ENCODE results near the gene LARGE1.

DNA sequence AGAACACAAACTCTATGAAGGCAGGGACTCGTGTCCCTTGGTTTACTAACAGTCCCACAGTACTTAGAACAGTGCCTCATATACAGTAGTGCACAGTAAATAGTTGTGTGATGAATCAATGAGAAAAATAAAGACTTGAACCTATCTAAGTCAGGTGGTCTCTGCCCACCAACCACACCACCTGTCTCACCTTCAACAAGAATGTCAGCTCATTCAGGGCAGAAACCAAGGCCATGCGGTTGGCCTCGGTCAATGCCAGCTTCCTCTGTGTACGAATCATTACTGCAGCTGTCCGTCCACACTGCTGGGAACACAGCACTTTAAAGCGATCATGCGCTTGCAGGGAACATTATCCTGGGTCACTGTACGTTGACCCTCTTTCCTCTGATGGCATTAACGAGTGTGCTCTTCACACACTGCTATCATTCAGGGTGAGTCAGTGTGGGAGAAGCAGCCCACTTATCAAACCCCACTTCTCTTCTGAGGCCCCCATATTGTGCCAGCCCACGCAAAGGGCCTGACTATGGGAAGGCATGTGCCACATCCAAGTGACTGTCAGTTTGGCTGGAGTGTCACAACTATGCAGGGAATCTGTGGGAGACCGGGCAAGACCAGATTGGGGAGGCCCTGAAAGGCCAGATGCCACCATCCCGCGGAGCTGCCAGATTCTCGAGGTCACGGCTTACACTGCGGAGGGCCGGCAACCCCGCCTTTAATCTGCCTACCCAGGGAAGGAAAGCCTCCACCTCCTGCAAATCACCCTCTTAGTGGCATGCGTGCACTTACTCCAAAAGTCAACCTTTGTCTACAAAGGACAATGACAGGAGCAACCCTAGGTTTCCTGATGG, 36.1 kb downstream of the LARGE1 start:
- TF ChIP-seq, protein P1, sequence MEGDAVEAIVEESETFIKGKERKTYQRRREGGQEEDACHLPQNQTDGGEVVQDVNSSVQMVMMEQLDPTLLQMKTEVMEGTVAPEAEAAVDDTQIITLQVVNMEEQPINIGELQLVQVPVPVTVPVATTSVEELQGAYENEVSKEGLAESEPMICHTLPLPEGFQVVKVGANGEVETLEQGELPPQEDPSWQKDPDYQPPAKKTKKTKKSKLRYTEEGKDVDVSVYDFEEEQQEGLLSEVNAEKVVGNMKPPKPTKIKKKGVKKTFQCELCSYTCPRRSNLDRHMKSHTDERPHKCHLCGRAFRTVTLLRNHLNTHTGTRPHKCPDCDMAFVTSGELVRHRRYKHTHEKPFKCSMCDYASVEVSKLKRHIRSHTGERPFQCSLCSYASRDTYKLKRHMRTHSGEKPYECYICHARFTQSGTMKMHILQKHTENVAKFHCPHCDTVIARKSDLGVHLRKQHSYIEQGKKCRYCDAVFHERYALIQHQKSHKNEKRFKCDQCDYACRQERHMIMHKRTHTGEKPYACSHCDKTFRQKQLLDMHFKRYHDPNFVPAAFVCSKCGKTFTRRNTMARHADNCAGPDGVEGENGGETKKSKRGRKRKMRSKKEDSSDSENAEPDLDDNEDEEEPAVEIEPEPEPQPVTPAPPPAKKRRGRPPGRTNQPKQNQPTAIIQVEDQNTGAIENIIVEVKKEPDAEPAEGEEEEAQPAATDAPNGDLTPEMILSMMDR (IDR thresholded peaks at IDR 0.05; ENCODE audit: low read depth, low read length): no peak
- TF ChIP-seq POLR2A (IDR thresholded peaks at IDR 0.05; ENCODE audit: extremely low read depth, insufficient read length) (no peak), MYC (IDR thresholded peaks at IDR 0.05; ENCODE audit: low read depth, low read length) (no peak)

Measured in NB4 (cell line).